ENCODE results near the gene MAST3. TPM values are rescaled to one million over a fixed set of nuclear protein-coding genes. Genes with fewer than 3 reads are reported as not detected.

MAST3 gene
- total RNA-seq, 1 donor from 2014 or later: 9.6 TPM

GRCh38 chr19:18057557-18057956, 40.0 kb upstream of the MAST3 start:
- Histone ChIP-seq H3K9me3 (no peaks in the 10 kb centered on the region), H3K27me3 (no peaks in the 10 kb centered on the region), H3K4me3 (no peak overlapping the region), H3K27ac (peak overlapping the region; percentile 89), H3K36me3 (no peaks in the 10 kb centered on the region), H3K4me1 (peaks cover 16% of the 10 kb centered on the region)
- no peak for TF ChIP-seq POLR2A (IDR thresholded peaks at IDR 0.05)
- no peak for TF ChIP-seq CTCF (IDR thresholded peaks at IDR 0.05)
- no peak for TF ChIP-seq POLR2AphosphoS5 (IDR thresholded peaks at IDR 0.05; ENCODE audit: insufficient read depth in 1 of 2, low read depth in 1 of 2)
- DNase-seq (ENCODE audit: extremely low spot score in 2 of 2): no peak
- intact Hi-C loops (cut with DNase I): no loop called here

GRCh38 chr19:18058208-18059009, 39.2 kb upstream of the MAST3 start:
- TF ChIP-seq POLR2A (IDR thresholded peaks at IDR 0.05) (no peak), CTCF (IDR thresholded peaks at IDR 0.05) (peak; percentile 93 to 98 (median 97)), POLR2AphosphoS5 (IDR thresholded peaks at IDR 0.05; ENCODE audit: insufficient read depth in 1 of 2, low read depth in 1 of 2) (peak; percentile 67 to 87)
- H3K27me3 ChIP-seq: no peaks in the 10 kb centered on the region
- H3K4me3 ChIP-seq: peak overlapping the region; percentile 20 to 27
- peaks cover 16% of the 10 kb centered on the region for H3K4me1 ChIP-seq
- peak overlapping the region; percentile 89 for H3K27ac ChIP-seq
- no peaks in the 10 kb centered on the region for H3K9me3 ChIP-seq
- intact Hi-C loops (cut with DNase I): loop anchor here (2.0 kb wide), 1 partner anchor 52 kb away; no protein-coding TSS in a partner anchor
- no peak for DNase-seq (ENCODE audit: extremely low spot score in 2 of 2)
- no peaks in the 10 kb centered on the region for H3K36me3 ChIP-seq

- no peak for DNase-seq (ENCODE audit: extremely low spot score in 2 of 2)
- Histone ChIP-seq H3K36me3 (no peaks in the 10 kb centered on the region), H3K27me3 (no peaks in the 10 kb centered on the region), H3K27ac (no peak overlapping the region), H3K9me3 (no peaks in the 10 kb centered on the region), H3K4me3 (no peak overlapping the region), H3K4me1 (peaks cover 16% of the 10 kb centered on the region)
- TF ChIP-seq POLR2AphosphoS5 (IDR thresholded peaks at IDR 0.05; ENCODE audit: insufficient read depth in 1 of 2, low read depth in 1 of 2): no peak
- no peak for TF ChIP-seq CTCF (IDR thresholded peaks at IDR 0.05)
- no peak for TF ChIP-seq POLR2A (IDR thresholded peaks at IDR 0.05)
- intact Hi-C loops (cut with DNase I): loop anchor here (2.0 kb wide), 1 partner anchor 52 kb away; no protein-coding TSS in a partner anchor
These were observed 38.3 kb upstream of the MAST3 start for GRCh38 chr19:18059297-18059696.

GRCh38 chr19:18059902-18060301, 37.7 kb upstream of the MAST3 start:
- intact Hi-C loops (cut with DNase I): loop anchor here (2.0 kb wide), 1 partner anchor 53 kb away; no protein-coding TSS in a partner anchor

More at GRCh38 chr19:18059902-18060301, 37.7 kb upstream of the MAST3 start:
- no peaks in the 10 kb centered on the region for H3K27me3 ChIP-seq
- H3K27ac ChIP-seq: no peak overlapping the region
- no peak for TF ChIP-seq POLR2A (IDR thresholded peaks at IDR 0.05)
- no peak for TF ChIP-seq CTCF (IDR thresholded peaks at IDR 0.05)
- no peak for TF ChIP-seq POLR2AphosphoS5 (IDR thresholded peaks at IDR 0.05; ENCODE audit: insufficient read depth in 1 of 2, low read depth in 1 of 2)
- no peak overlapping the region for H3K4me3 ChIP-seq
- H3K9me3 ChIP-seq: no peaks in the 10 kb centered on the region
- H3K4me1 ChIP-seq: peaks cover 16% of the 10 kb centered on the region
- DNase-seq (ENCODE audit: extremely low spot score in 2 of 2): no peak
- no peaks in the 10 kb centered on the region for H3K36me3 ChIP-seq

Measured in vagina (tissue), 2 donors.